ENCODE measurements around the gene ZNF320.
"Not testable (repeated sequence)": the region's sequence is repeated elsewhere in the genome, so short reads cannot be mapped to it uniquely, and the experiment has no call there.

GRCh38 chr19:52944703-52945493 lies 47.5 kb upstream of the ZNF320 start:
- not testable (repeated sequence) for TF ChIP-seq KLF8 (tag by site-specific recombination; IDR thresholded peaks at IDR 0.05); CTCF (tag by site-specific recombination; IDR thresholded peaks at IDR 0.05); ZNF239 (tag by site-specific recombination; IDR thresholded peaks at IDR 0.05); ZNF785 (tag by site-specific recombination; IDR thresholded peaks at IDR 0.05); SALL2 (tag by site-specific recombination; IDR thresholded peaks at IDR 0.05; ENCODE audit: borderline replicate concordance); YY1 (tag by site-specific recombination; IDR thresholded peaks at IDR 0.05)
